IMR-90 (cell line): ENCODE data around the gene GATA5. TPM values are rescaled to one million over a fixed set of nuclear protein-coding genes. Genes with fewer than 3 reads are reported as not detected.

ENCODE experiments used
- ATAC-seq: fragments of 200-7000 bp; cut with Tn5 transposase; 2 replicates; pipeline ENCODE4 v1.9.1; 2020; ENCODE audit warnings: low read depth, mild to moderate bottlenecking, moderate library complexity
- BruUV-seq: library from RNA; stranded (reverse); fragments of 400-500 nt; replicated peaks from 2 replicates; lab custom pipeline; 2021; lab: Mats Ljungman, UMichigan
- CTCF ChIA-PET: fragments of 300-600 bp; formaldehyde crosslinking; extraction: SDS; loops from one replicate; lab custom pipeline; 2021; ENCODE audit warnings: antibody characterized with exemption; lab: Yijun Ruan, JAX
- POLR2A ChIA-PET: fragments of 300-600 bp; sonication (Branson Sonifier 250); formaldehyde crosslinking; loops from one replicate; lab custom pipeline; 2022; ENCODE audit warnings: antibody characterized with exemption; ENCODE audit not compliant: unreplicated experiment; lab: Charles Lee
- DNase-seq: peaks from one replicate; pipeline ENCODE4 v3.0.0; 2013
- H2AFZ ChIP-seq: replicated peaks from 2 replicates; pipeline ENCODE3; 2013; ENCODE audit warnings: low read length, mild to moderate bottlenecking; ENCODE audit not compliant: poor library complexity
- H2AK5ac ChIP-seq: 2 replicates; pipeline ENCODE4 v1.6.1; 2013; ENCODE audit warnings: low read depth, low read length, inconsistent platforms
- H2AK9ac ChIP-seq: replicated peaks from 2 replicates; pipeline ENCODE3; 2013; ENCODE audit warnings: mild to moderate bottlenecking, low read depth, low read length, moderate library complexity; ENCODE audit not compliant: poor library complexity
- H2BK120ac ChIP-seq: 2 replicates; pipeline ENCODE4 v1.6.1; 2013; ENCODE audit warnings: low read depth, low read length, inconsistent platforms
- H2BK15ac ChIP-seq: 3 replicates; pipeline ENCODE4 v1.6.1; 2013; ENCODE audit warnings: low read depth, low read length, inconsistent platforms
- H2BK20ac ChIP-seq: 2 replicates; pipeline ENCODE4 v1.6.1; 2013; ENCODE audit warnings: low read depth, mild to moderate bottlenecking, inconsistent platforms, low read length, moderate library complexity
- H2BK5ac ChIP-seq: 2 replicates; pipeline ENCODE4 v1.6.1; 2013; ENCODE audit warnings: mild to moderate bottlenecking, low read depth, low read length, inconsistent platforms; ENCODE audit not compliant: poor library complexity, severe bottlenecking
- H3K14ac ChIP-seq: replicated peaks from 2 replicates; pipeline ENCODE4 v1.6.1; 2013; ENCODE audit warnings: low read depth, low read length, inconsistent platforms
- H3K18ac ChIP-seq: 2 replicates; pipeline ENCODE4 v1.6.1; 2013; ENCODE audit warnings: low read depth, low read length, control low read depth
- H3K23ac ChIP-seq: 2 replicates; pipeline ENCODE4 v1.6.1; 2013; ENCODE audit warnings: low read depth, low read length, inconsistent platforms
- H3K27ac ChIP-seq: 2 replicates; pipeline ENCODE4 v1.5.1; 2013; ENCODE audit warnings: mild to moderate bottlenecking, control low read depth, low read length; ENCODE audit not compliant: insufficient read depth
- H3K27me3 ChIP-seq: 2 replicates; pipeline ENCODE4 v1.6.1; 2013; ENCODE audit warnings: low read length; ENCODE audit not compliant: control insufficient read depth, insufficient read depth
- H3K36me3 ChIP-seq: 2 replicates; pipeline ENCODE4 v1.6.1; 2013; ENCODE audit warnings: low read length, mixed read lengths; ENCODE audit not compliant: control insufficient read depth, insufficient read depth
- H3K4ac ChIP-seq: 2 replicates; pipeline ENCODE4 v1.6.1; 2013; ENCODE audit warnings: low read depth, low read length, inconsistent platforms
- H3K4me1 ChIP-seq: 2 replicates; pipeline ENCODE4 v1.6.1; 2013; ENCODE audit warnings: low read length, mixed read lengths; ENCODE audit not compliant: control insufficient read depth, insufficient read depth
- H3K4me2 ChIP-seq: 2 replicates; pipeline ENCODE4 v1.6.1; 2013; ENCODE audit warnings: low read depth, mild to moderate bottlenecking, control low read depth, low read length, moderate library complexity
- H3K4me3 ChIP-seq: 2 replicates; pipeline ENCODE4 v1.5.1; 2013; ENCODE audit warnings: low read depth, mild to moderate bottlenecking, control low read depth, low read length, moderate library complexity; ENCODE audit not compliant: insufficient read depth
- H3K56ac ChIP-seq: 2 replicates; pipeline ENCODE4 v1.6.1; 2013; ENCODE audit warnings: low read length, inconsistent platforms; ENCODE audit not compliant: insufficient read depth; ENCODE audit errors: extremely low read depth
- H3K79me1 ChIP-seq, 2 experiments: 2 replicates each; pipeline ENCODE4 v1.6.1; 2013; ENCODE audit warnings: low read length in 2 of 2, inconsistent platforms in 1 of 2, low read depth in 1 of 2
- H3K9ac ChIP-seq: 2 replicates; pipeline ENCODE4 v1.6.1; 2013; ENCODE audit warnings: low read depth, low read length, control low read depth
- H3K9me1 ChIP-seq: 2 replicates; pipeline ENCODE4 v1.6.1; 2013; ENCODE audit warnings: low read length, inconsistent platforms; ENCODE audit not compliant: insufficient read depth
- H3K9me3 ChIP-seq: 2 replicates; pipeline ENCODE4 v1.6.1; 2013; ENCODE audit warnings: low read length; ENCODE audit not compliant: control insufficient read depth, insufficient read depth
- H4K20me1 ChIP-seq: 2 replicates; pipeline ENCODE4 v1.6.1; 2013; ENCODE audit warnings: low read length, inconsistent platforms; ENCODE audit not compliant: insufficient read depth
- H4K5ac ChIP-seq: 2 replicates; pipeline ENCODE4 v1.6.1; 2013; ENCODE audit warnings: mild to moderate bottlenecking, low read depth, low read length, control low read depth
- H4K8ac ChIP-seq, 2 experiments: 2 replicates each; pipeline ENCODE4 v1.6.1; 2013; ENCODE audit warnings: low read depth in 2 of 2, low read length in 2 of 2, control low read depth in 1 of 2, inconsistent platforms in 1 of 2
- H4K91ac ChIP-seq: 2 replicates; pipeline ENCODE4 v1.6.1; 2013; ENCODE audit warnings: low read depth, low read length, inconsistent platforms; ENCODE audit not compliant: insufficient read depth
- BHLHE40 ChIP-seq: fragments of 150-350 bp; IDR thresholded peaks from 2 replicates; pipeline ENCODE4 v1.6.1; 2016; ENCODE audit warnings: mild to moderate bottlenecking, low read depth, low read length
- CEBPB ChIP-seq: IDR thresholded peaks from 2 replicates; pipeline ENCODE4 v1.6.1; 2012; ENCODE audit warnings: low read depth, low read length, improper control_type of control experiment
- CHD1 ChIP-seq: IDR thresholded peaks from 2 replicates; pipeline ENCODE4 v1.6.1; 2012; ENCODE audit warnings: low read depth, low read length, improper control_type of control experiment
- MAFK ChIP-seq: IDR thresholded peaks from 2 replicates; pipeline ENCODE4 v1.6.1; 2012; ENCODE audit warnings: low read depth, low read length, improper control_type of control experiment
- MAZ ChIP-seq: IDR thresholded peaks from 2 replicates; pipeline ENCODE4 v1.6.1; 2012; ENCODE audit warnings: low read depth, mild to moderate bottlenecking, low read length, improper control_type of control experiment, moderate library complexity, borderline replicate concordance
- NFE2L2 ChIP-seq: fragments of 150-350 bp; IDR thresholded peaks from 2 replicates; pipeline ENCODE4 v1.6.1; 2016; ENCODE audit warnings: low read depth, mild to moderate bottlenecking, low read length
- POLR2A ChIP-seq: IDR thresholded peaks from 2 replicates; pipeline ENCODE4 v1.6.1; 2012; ENCODE audit warnings: mild to moderate bottlenecking, low read depth, low read length
- RCOR1 ChIP-seq: IDR thresholded peaks from 2 replicates; pipeline ENCODE4 v1.6.1; 2012; ENCODE audit warnings: mild to moderate bottlenecking, low read length, improper control_type of control experiment; ENCODE audit not compliant: insufficient replicate concordance
- RFX5 ChIP-seq: IDR thresholded peaks from 2 replicates; pipeline ENCODE4 v1.8.0; 2012; ENCODE audit warnings: low read depth, mild to moderate bottlenecking, low read length, moderate library complexity
- SMC3 ChIP-seq: fragments of 150-350 bp; IDR thresholded peaks from 2 replicates; pipeline ENCODE4 v1.6.1; 2016; ENCODE audit warnings: low read depth, mild to moderate bottlenecking, antibody characterized with exemption, low read length, moderate library complexity
- USF2 ChIP-seq: fragments of 150-350 bp; IDR thresholded peaks from 2 replicates; pipeline ENCODE4 v1.6.1; 2017; ENCODE audit warnings: mild to moderate bottlenecking, antibody characterized with exemption, low read length, low read depth
- WGBS, 2 experiments: methylation state at CpG; one replicate each; pipeline versions ENCODE4 v1.1.5 to v1.1.7; 2013; ENCODE audit warnings: missing lambda C conversion rate in 2 of 2; ENCODE audit not compliant: insufficient read length in 1 of 2; ENCODE audit errors: extremely low coverage in 2 of 2; 5-methylcytosine and 5-hydroxymethylcytosine counted together
- dilution Hi-C: fragments of 300-500 bp; cut with HindIII; formaldehyde crosslinking; loops from one replicate; pipeline ENCODE4 v1.14.3; 2018; ENCODE audit warnings: low sequenced_read_pairs; ENCODE audit not compliant: unreplicated experiment
- in situ Hi-C: fragments of 300-500 bp; cut with MboI; formaldehyde crosslinking; loops from 3 replicates; pipeline ENCODE4 v1.14.3; 2019; ENCODE audit warnings: low sequenced_read_pairs, inconsistent platforms, mixed read lengths
- intact Hi-C: fragments of 100-400 bp; cut with micrococcal nuclease; formaldehyde crosslinking; loops from 2 replicates; pipeline ENCODE4 v1.10.0; 2022
- polyA plus RNA-seq, 3 experiments: library from polyadenylated mRNA; depleted of rRNA; stranded (reverse); fragments of >200 nt; gene quantifications; 2 replicates each; pipeline ENCODE4 v1.2.3, GENCODE V29; 2012; ENCODE audit warnings: low replicate concordance in 1 of 3
- total RNA-seq: library from RNA; depleted of rRNA; stranded (reverse); fragments of >200 nt; gene quantifications from 2 replicates; pipeline ENCODE4 v1.2.3, GENCODE V29; 2012

GATA5 gene
- total and polyA plus RNA-seq, 2 of the 4 experiments (the other 2 are of a cell fraction), result not detected

GRCh38 chr20:62463651-62464424 is 12.0 kb downstream of the GATA5 start:
- no peak overlapping the region for H3K56ac ChIP-seq
- H3K9me3 ChIP-seq, result no peaks in the 10 kb centered on the region
- no peak overlapping the region for H2BK20ac ChIP-seq
- H3K9me1 ChIP-seq, result no peaks in the 10 kb centered on the region
- ChIA-PET CTCF (no interaction called here), POLR2A (no interaction called here)
- no TSS peak for BruUV-seq
- H2BK5ac ChIP-seq, result no peak overlapping the region
- no peaks in the 10 kb centered on the region for H3K79me1 ChIP-seq
- no peak overlapping the region for H3K23ac ChIP-seq
- H2AFZ ChIP-seq, result no peak overlapping the region
- H3K4me1 ChIP-seq, result no peaks in the 10 kb centered on the region
- H2BK15ac ChIP-seq, result no peak overlapping the region
- ATAC-seq (no peak), DNase-seq (no peak)
- no peak overlapping the region for H2BK120ac ChIP-seq
- no peak overlapping the region for H2AK9ac ChIP-seq
- no peak overlapping the region for H4K5ac ChIP-seq
- no peaks in the 10 kb centered on the region for H3K36me3 ChIP-seq
- H2AK5ac ChIP-seq, result no peak overlapping the region
- H3K9ac ChIP-seq, result no peak overlapping the region
- H4K91ac ChIP-seq, result no peak overlapping the region
- no peak overlapping the region for H3K4ac ChIP-seq
- no peak for TF ChIP-seq POLR2A
- no peak for TF ChIP-seq SMC3
- no peak for TF ChIP-seq CHD1
- no peak for TF ChIP-seq NFE2L2
- no peak for TF ChIP-seq MAFK
- TF ChIP-seq RFX5, result no peak
- no peak for TF ChIP-seq RCOR1
- TF ChIP-seq CEBPB, result no peak
- no peak for TF ChIP-seq USF2
- no peak for TF ChIP-seq MAZ
- no peak for TF ChIP-seq BHLHE40
- peaks cover 28% of the 10 kb centered on the region for H3K27me3 ChIP-seq
- H3K4me3 ChIP-seq, result no peak overlapping the region
- intact Hi-C loops (no loop called here), in situ Hi-C loops (no loop called here), dilution Hi-C loops (no loop called here)
- H3K4me2 ChIP-seq, result no peak overlapping the region
- H4K20me1 ChIP-seq, result no peaks in the 10 kb centered on the region
- WGBS, 2 experiments, result 92% methylated on average over 7 of the region's 25 CpGs; no CpG with 5 or more reads in 1 of the 2 experiments
- H3K14ac ChIP-seq, result no peak overlapping the region
- no peak overlapping the region for H3K27ac ChIP-seq
- no peak overlapping the region for H4K8ac ChIP-seq
- no peak overlapping the region for H3K18ac ChIP-seq
